Mammary epithelial cell (primary cell): Measurements from ENCODE around the gene RPL39L.

Experiments used
- EZH2 ChIP-seq: IDR thresholded peaks from 2 replicates; pipeline ENCODE4 v1.6.1; 2012; ENCODE audit warnings: low read length, inconsistent platforms, borderline replicate concordance
- TF ChIP-seq, protein P1 (sequence below), 2 donors: IDR thresholded peaks in 1 of 2; conservative IDR thresholded peaks in 1 of 2; 2 replicates each; pipeline ENCODE4 v1.5.1; 2011 to 2012; ENCODE audit warnings: inconsistent platforms in 2 of 2, low read length in 2 of 2, mild to moderate bottlenecking in 2 of 2, control low read depth in 1 of 2, low read depth in 1 of 2; ENCODE audit not compliant: insufficient read depth in 1 of 2; ENCODE audit errors: extremely low read depth in 1 of 2

- TF ChIP-seq, protein P1, sequence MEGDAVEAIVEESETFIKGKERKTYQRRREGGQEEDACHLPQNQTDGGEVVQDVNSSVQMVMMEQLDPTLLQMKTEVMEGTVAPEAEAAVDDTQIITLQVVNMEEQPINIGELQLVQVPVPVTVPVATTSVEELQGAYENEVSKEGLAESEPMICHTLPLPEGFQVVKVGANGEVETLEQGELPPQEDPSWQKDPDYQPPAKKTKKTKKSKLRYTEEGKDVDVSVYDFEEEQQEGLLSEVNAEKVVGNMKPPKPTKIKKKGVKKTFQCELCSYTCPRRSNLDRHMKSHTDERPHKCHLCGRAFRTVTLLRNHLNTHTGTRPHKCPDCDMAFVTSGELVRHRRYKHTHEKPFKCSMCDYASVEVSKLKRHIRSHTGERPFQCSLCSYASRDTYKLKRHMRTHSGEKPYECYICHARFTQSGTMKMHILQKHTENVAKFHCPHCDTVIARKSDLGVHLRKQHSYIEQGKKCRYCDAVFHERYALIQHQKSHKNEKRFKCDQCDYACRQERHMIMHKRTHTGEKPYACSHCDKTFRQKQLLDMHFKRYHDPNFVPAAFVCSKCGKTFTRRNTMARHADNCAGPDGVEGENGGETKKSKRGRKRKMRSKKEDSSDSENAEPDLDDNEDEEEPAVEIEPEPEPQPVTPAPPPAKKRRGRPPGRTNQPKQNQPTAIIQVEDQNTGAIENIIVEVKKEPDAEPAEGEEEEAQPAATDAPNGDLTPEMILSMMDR (conservative IDR thresholded peaks at IDR 0.05 in 1 of 2, IDR thresholded peaks at IDR 0.05 in 1 of 2; ENCODE audit: extremely low read depth in 1 of 2, insufficient read depth in 1 of 2, low read depth in 1 of 2, low read length in 2 of 2) = no peak
- no peak for TF ChIP-seq EZH2
These were observed 7.1 kb upstream of the RPL39L start for GRCh38 chr3:187146389-187146788.
